Hematopoietic multipotent progenitor cell treated with erythropoietin and hydrocortisone succinate and interleukin-3 and kit ligand, for 8 days (in vitro differentiated cells): Measurements from ENCODE around the gene DCAF11.

ENCODE experiments used
- DNase-seq: peaks from one replicate; pipeline ENCODE4 v3.0.0-alpha.2; 2015

Gene DCAF11

GRCh38 chr14:24141097-24141880, 26.7 kb downstream of the DCAF11 start, which contains the start of gene EMC9:
Gene EMC9 (minus strand): TSS chr14:24141591. CDS start chr14:24141304, 287 bp downstream.
- peak; percentile 99 for DNase-seq

- DNase-seq = no peak
Measured at GRCh38 chr14:24143511-24143910, 28.9 kb downstream of the DCAF11 start.

- DNase-seq = no peak
Measured at GRCh38 chr14:24144451-24144850, 29.9 kb downstream of the DCAF11 start.

- no peak for DNase-seq
Measured at GRCh38 chr14:24145219-24145618, 30.6 kb downstream of the DCAF11 start.

GRCh38 chr14:24145690-24146452, 31.3 kb downstream of the DCAF11 start:
- no peak for DNase-seq

GRCh38 chr14:24146453-24146977, 31.9 kb downstream of the DCAF11 start, which contains the start of gene PSME2:
Gene PSME2 (minus strand): TSS chr14:24146610. CDS start chr14:24146581, 29 bp downstream.
- DNase-seq = peak; percentile 94

GRCh38 chr14:24146978-24147760, 32.6 kb downstream of the DCAF11 start, which contains the start of gene RNF31:
Gene RNF31 (plus strand): TSS chr14:24147498. CDS start chr14:24147699, 201 bp downstream.
- DNase-seq = peak; percentile 99

- no peak for DNase-seq
Measured at GRCh38 chr14:24147761-24148428, 33.3 kb downstream of the DCAF11 start.

- DNase-seq = no peak
Measured at GRCh38 chr14:24149302-24149969, 34.9 kb downstream of the DCAF11 start.

GRCh38 chr14:24150061-24150460, 35.5 kb downstream of the DCAF11 start:
- no peak for DNase-seq

- DNase-seq = no peak
Measured at GRCh38 chr14:24150567-24150966, 36.0 kb downstream of the DCAF11 start.

GRCh38 chr14:24150993-24151392, 36.4 kb downstream of the DCAF11 start:
- no peak for DNase-seq

GRCh38 chr14:24151404-24152080, 37.0 kb downstream of the DCAF11 start:
- no peak for DNase-seq

- no peak for DNase-seq
Measured at GRCh38 chr14:24155100-24155499, 40.5 kb downstream of the DCAF11 start.

GRCh38 chr14:24156840-24157239, 42.3 kb downstream of the DCAF11 start:
- DNase-seq = no peak

- DNase-seq = no peak
Measured at GRCh38 chr14:24157331-24157730, 42.8 kb downstream of the DCAF11 start.

- DNase-seq = no peak
Measured at GRCh38 chr14:24159777-24160498, 45.4 kb downstream of the DCAF11 start.

GRCh38 chr14:24160499-24160849, 45.9 kb downstream of the DCAF11 start:
- no peak for DNase-seq

- DNase-seq = peak; percentile 98
Measured at GRCh38 chr14:24160850-24161804, 46.5 kb downstream of the DCAF11 start, which contains the start of gene IRF9. Gene IRF9 (plus strand): TSS chr14:24161265. CDS start chr14:24162145, 880 bp downstream.
